Upper lobe of left lung (tissue), 6 donors: Measurements from ENCODE around the gene TMPRSS13. TPM values are rescaled to one million over a fixed set of nuclear protein-coding genes. Genes with fewer than 3 reads are reported as not detected.

Experiments
- ATAC-seq, 2 donors: fragments of 200-7000 bp; cut with Tn5 transposase; one replicate each; pipeline ENCODE4 v1.9.1; 2022; ENCODE audit warnings: mild to moderate bottlenecking in 2 of 2, moderate library complexity in 2 of 2; ENCODE audit not compliant: low FRiP score in 2 of 2
- DNase-seq, 2 donors: peaks; one replicate each; pipeline ENCODE4 v3.0.0-alpha.2; 2019 to 2020
- H3K27ac ChIP-seq, 4 donors: fragments of 200-600 bp; sonication (generic); one replicate each; pipeline ENCODE4 v1.5.1; 2016 to 2019
- H3K27me3 ChIP-seq, 4 donors: fragments of 200-600 bp; sonication (generic); one replicate each; pipeline ENCODE4 v1.5.1; 2017 to 2019
- H3K36me3 ChIP-seq, 4 donors: fragments of 200-600 bp; sonication (generic); one replicate each; pipeline ENCODE4 v1.5.1; 2016 to 2019
- H3K4me1 ChIP-seq, 4 donors: fragments of 200-600 bp; sonication (generic); one replicate each; pipeline ENCODE4 v1.5.1; 2018 to 2019
- H3K4me3 ChIP-seq, 4 donors: fragments of 200-600 bp; sonication (generic); one replicate each; pipeline ENCODE4 v1.5.1; 2017 to 2019; ENCODE audit warnings: mild to moderate bottlenecking in 2 of 4, moderate library complexity in 1 of 4
- H3K9me3 ChIP-seq, 4 donors: fragments of 200-600 bp; sonication (generic); one replicate each; pipeline ENCODE4 v1.5.1; 2018 to 2019
- EP300 ChIP-seq, 4 donors: sonication (generic); formaldehyde crosslinking; IDR thresholded peaks; one replicate each; pipeline ENCODE4 v1.5.1; 2017; ENCODE audit warnings: antibody characterized with exemption in 4 of 4, control low read depth in 2 of 4
- POLR2A ChIP-seq, 4 donors: fragments of 450-650 bp; IDR thresholded peaks; one replicate each; pipeline ENCODE4 v1.5.1; 2016 to 2017; ENCODE audit warnings: antibody characterized with exemption in 4 of 4, mild to moderate bottlenecking in 2 of 4
- POLR2AphosphoS5 ChIP-seq, 2 donors: sonication (generic); formaldehyde crosslinking; IDR thresholded peaks; one replicate each; pipeline ENCODE4 v1.5.1; 2017; ENCODE audit warnings: antibody characterized with exemption in 2 of 2
- WGBS, 2 donors: methylation state at CpG; one replicate each; pipeline ENCODE4 v1.1.5; 2017 to 2018; 5-methylcytosine and 5-hydroxymethylcytosine counted together
- total RNA-seq, 6 donors: library from RNA; depleted of rRNA in 4 of 6; stranded (reverse); fragments of >200 nt in 4 of 6; gene quantifications; one replicate each; pipeline versions ENCODE4 v1.1.0 to v1.2.1, GENCODE V29; 2016 to 2021
- TF ChIP-seq, protein P1 (sequence below), 6 experiments: fragments of 450-650 bp in 4 of 6; fragments of 200-600 bp in 2 of 6; sonication (generic) in 2 of 6; IDR thresholded peaks; one replicate each; pipeline ENCODE4 v1.5.1; 2016 to 2019; ENCODE audit warnings: antibody characterized with exemption in 6 of 6
- donor health status: DM: no; HTN: no; CAD: no; lungs with moderate emphysema.
- donor health status: DM: no; HTN: yes; CAD: no; lungs with severe emphysema.

TMPRSS13 gene
- total RNA-seq, 6 donors from 2014 or later: 4.6 to 26.2 (median 6.1) TPM

DNA sequence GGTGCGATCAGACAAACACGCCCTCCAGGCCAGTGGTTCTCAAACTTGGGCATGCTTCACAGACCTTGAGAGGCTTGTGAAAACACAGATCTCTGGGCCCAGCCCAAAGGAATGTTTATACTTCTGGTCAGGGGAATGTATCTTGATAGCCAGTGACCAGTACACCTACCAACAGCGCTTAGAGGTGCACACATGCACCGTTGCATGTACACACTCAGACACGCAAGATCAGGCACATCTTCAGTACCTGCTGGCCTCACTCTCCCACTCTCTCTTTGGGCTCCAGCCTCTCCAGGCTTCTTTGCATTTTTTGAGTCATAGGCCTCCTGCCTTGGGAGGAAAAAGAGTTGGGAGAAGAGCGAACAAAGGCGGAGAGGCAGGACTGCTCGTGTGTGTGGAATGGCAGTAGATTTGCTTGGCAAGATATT lies 41.0 kb downstream of the TMPRSS13 start:
- Histone ChIP-seq H3K4me1 (peaks cover 0 to 18% (median 7%) of the 10 kb centered on the region in 4 donors), H3K9me3 (no peaks in the 10 kb centered on the region), H3K27ac (no peak overlapping the region), H3K36me3 (no peaks in the 10 kb centered on the region), H3K4me3 (no peak overlapping the region), H3K27me3 (no peaks in the 10 kb centered on the region)
- ATAC-seq (peak in 1 of 2 donors; percentile 73), DNase-seq (no peak)
- 68 to 73% methylated on average over 8 of the region's 8 CpGs for WGBS, 2 donors
- TF ChIP-seq POLR2AphosphoS5 (IDR thresholded peaks at IDR 0.05): no peak
- no peak for TF ChIP-seq POLR2A (IDR thresholded peaks at IDR 0.05)
- TF ChIP-seq EP300 (IDR thresholded peaks at IDR 0.05): no peak
- TF ChIP-seq, protein P1, sequence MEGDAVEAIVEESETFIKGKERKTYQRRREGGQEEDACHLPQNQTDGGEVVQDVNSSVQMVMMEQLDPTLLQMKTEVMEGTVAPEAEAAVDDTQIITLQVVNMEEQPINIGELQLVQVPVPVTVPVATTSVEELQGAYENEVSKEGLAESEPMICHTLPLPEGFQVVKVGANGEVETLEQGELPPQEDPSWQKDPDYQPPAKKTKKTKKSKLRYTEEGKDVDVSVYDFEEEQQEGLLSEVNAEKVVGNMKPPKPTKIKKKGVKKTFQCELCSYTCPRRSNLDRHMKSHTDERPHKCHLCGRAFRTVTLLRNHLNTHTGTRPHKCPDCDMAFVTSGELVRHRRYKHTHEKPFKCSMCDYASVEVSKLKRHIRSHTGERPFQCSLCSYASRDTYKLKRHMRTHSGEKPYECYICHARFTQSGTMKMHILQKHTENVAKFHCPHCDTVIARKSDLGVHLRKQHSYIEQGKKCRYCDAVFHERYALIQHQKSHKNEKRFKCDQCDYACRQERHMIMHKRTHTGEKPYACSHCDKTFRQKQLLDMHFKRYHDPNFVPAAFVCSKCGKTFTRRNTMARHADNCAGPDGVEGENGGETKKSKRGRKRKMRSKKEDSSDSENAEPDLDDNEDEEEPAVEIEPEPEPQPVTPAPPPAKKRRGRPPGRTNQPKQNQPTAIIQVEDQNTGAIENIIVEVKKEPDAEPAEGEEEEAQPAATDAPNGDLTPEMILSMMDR (IDR thresholded peaks at IDR 0.05): no peak

DNA sequence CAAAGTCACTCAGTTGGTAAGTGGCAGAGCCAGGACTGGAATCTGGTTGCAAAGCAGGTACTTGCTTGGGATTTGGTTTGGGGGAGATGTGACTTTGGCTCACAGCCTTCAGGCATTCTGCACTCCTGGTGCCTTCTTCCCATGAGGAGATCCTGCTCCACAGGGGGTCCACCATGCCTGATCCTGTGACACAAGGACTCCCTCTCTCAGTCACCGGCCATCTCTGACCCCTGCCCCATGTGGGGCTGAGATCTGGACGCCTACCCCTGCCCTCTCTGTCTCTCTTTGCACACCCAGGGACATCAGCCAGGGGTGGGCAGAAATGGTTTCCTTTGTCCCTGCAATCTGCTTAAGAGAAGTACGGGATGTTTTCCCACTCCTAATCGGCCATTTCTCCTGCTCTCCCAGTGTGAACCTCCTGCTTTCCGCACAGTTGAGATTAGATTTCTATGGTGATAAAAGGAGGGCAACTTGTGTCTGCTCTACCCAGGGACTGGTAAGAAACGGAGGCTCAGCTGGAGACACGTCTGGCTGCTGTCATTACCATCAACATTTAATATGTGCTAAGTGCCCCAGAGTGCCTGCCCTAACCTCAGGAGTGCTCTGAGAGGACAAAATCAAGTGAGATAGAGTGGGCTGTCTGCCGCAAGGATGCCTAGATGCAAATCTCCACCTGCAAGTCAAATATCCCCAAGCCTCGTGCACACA lies 41.6 kb downstream of the TMPRSS13 start:
- no peak overlapping the region for H3K4me3 ChIP-seq
- DNase-seq (no peak), ATAC-seq (no peak)
- no peaks in the 10 kb centered on the region for H3K27me3 ChIP-seq
- no peaks in the 10 kb centered on the region for H3K9me3 ChIP-seq
- WGBS, 2 donors: 65 to 67% methylated on average over 9 of the region's 9 CpGs
- no peak overlapping the region for H3K27ac ChIP-seq
- H3K4me1 ChIP-seq: peaks cover 5 to 23% (median 11%) of the 10 kb centered on the region in 4 donors
- TF ChIP-seq POLR2A (IDR thresholded peaks at IDR 0.05) (no peak), EP300 (IDR thresholded peaks at IDR 0.05) (no peak), POLR2AphosphoS5 (IDR thresholded peaks at IDR 0.05) (no peak)
- TF ChIP-seq, protein P1 (IDR thresholded peaks at IDR 0.05): no peak
- no peaks in the 10 kb centered on the region for H3K36me3 ChIP-seq

DNA sequence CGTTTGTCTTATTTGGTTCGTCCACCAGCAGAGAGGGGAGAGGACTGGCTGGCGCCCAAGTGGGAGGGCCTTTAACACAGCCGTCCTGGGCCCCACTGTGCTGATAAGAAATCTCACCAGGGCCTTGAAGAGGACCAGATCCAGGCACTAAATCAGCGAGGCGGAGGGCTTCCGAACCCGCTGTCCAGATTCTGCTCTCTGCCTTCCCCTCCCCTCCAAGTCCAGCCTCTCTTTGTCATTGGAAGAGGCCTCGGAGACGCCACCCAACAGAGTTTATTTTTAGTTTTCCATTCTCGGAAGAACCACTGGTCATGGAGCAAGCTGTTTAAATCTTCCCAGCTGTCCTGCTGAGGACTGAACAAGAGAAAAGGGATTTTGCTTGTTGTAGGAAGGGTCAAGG lies 43.4 kb downstream of the TMPRSS13 start:
- peak in 1 of 2 donors; percentile 47 for DNase-seq

DNA sequence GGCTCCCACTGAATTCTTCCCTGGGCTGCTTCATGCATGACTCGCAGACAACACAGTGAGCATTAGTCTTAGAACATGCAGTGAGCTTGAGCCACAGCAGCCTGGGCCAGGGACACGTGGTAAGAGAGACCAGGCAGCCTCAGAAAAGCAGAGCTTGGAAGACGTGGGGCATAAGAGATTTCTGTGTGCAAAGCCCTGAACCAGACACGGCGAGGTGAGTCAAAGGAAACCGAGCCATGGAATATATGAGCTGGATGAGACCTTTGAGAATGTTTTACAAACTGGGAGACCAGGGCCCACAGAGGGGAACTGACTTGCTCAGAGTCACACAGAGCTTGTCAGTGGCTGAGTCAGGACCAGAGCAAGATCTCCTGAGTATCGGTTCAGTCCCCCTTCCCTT lies 44.2 kb downstream of the TMPRSS13 start:
- WGBS, 2 donors: 81 to 87% methylated on average over 7 of the region's 7 CpGs
- H3K36me3 ChIP-seq: no peaks in the 10 kb centered on the region
- DNase-seq: no peak
- no peak overlapping the region for H3K4me3 ChIP-seq
- no peaks in the 10 kb centered on the region for H3K9me3 ChIP-seq
- peak in 1 of 2 donors; percentile 9 for ATAC-seq
- H3K27ac ChIP-seq: peak overlapping the region in 3 of 4 donors; percentile 39 to 79 (median 69)
- H3K27me3 ChIP-seq: no peaks in the 10 kb centered on the region
- no peak for TF ChIP-seq EP300 (IDR thresholded peaks at IDR 0.05)
- TF ChIP-seq, protein P1 (IDR thresholded peaks at IDR 0.05): no peak
- H3K4me1 ChIP-seq: peaks cover 11 to 27% (median 16%) of the 10 kb centered on the region in 4 donors

More for the DNA sequence above, 43.4 kb downstream of the TMPRSS13 start:
- 31 to 35% methylated on average over 10 to 11 of the region's 11 CpGs for WGBS, 2 donors
- H3K9me3 ChIP-seq: no peaks in the 10 kb centered on the region
- peaks cover 11 to 27% (median 16%) of the 10 kb centered on the region in 4 donors for H3K4me1 ChIP-seq
- TF ChIP-seq POLR2A (IDR thresholded peaks at IDR 0.05): no peak
- no peak for TF ChIP-seq POLR2AphosphoS5 (IDR thresholded peaks at IDR 0.05)
- no peak for TF ChIP-seq EP300 (IDR thresholded peaks at IDR 0.05)
- TF ChIP-seq, protein P1 (IDR thresholded peaks at IDR 0.05): no peak
- peak; percentile 59 to 75 for ATAC-seq
- no peaks in the 10 kb centered on the region for H3K27me3 ChIP-seq
- H3K27ac ChIP-seq: peak overlapping the region; percentile 39 to 79 (median 58)
- no peak overlapping the region for H3K4me3 ChIP-seq
- no peaks in the 10 kb centered on the region for H3K36me3 ChIP-seq

DNA sequence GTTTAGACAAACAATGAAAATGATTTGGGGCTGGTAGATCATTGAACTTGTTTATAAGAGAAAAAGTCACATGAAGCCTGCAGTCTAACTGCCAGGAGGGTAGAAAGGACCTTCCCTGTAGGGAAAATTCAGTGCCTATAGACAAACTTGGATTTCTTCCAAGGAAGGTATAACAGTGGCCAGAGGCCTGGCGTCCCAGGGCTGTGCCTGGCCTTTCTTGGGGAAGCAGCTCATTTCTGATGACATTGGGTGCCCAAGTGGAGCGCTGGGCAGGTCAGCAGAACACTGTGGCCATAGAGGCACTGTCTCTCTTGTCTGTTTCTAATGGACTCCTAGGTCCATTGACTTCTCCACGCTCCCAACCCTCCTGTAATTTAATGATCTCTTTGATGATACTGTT lies 46.1 kb downstream of the TMPRSS13 start:
- no peak for DNase-seq
- no peaks in the 10 kb centered on the region for H3K9me3 ChIP-seq
- no peak for ATAC-seq
- no peaks in the 10 kb centered on the region for H3K27me3 ChIP-seq
- H3K27ac ChIP-seq: no peak overlapping the region
- WGBS, 2 donors: 83 to 90% methylated on average over 3 of the region's 3 CpGs
- no peaks in the 10 kb centered on the region for H3K36me3 ChIP-seq
- no peak for TF ChIP-seq POLR2A (IDR thresholded peaks at IDR 0.05)
- TF ChIP-seq EP300 (IDR thresholded peaks at IDR 0.05): no peak
- TF ChIP-seq, protein P1 (IDR thresholded peaks at IDR 0.05): no peak
- TF ChIP-seq POLR2AphosphoS5 (IDR thresholded peaks at IDR 0.05): no peak
- H3K4me3 ChIP-seq: no peak overlapping the region
- H3K4me1 ChIP-seq: peaks cover 11 to 23% (median 16%) of the 10 kb centered on the region in 4 donors
